GM12892 (cell line): Measurements from ENCODE around the gene VDAC1.
"Not testable (repeated sequence)": the region's sequence is repeated elsewhere in the genome, so short reads cannot be mapped to it uniquely, and the experiment has no call there.

ENCODE experiments used
- DNase-seq: peaks from one replicate; pipeline ENCODE4 v3.0.0; 2011; ENCODE audit not compliant: insufficient read length
- FAIRE-seq: peaks from 2 replicates; lab custom pipeline; 2011; peaks lifted over from hg19 to GRCh38; lab: Jason Lieb, UNC
- POLR2A ChIP-seq: IDR thresholded peaks from 2 replicates; pipeline ENCODE4 v1.6.1; 2011; ENCODE audit warnings: low read depth, low read length, control low read depth
- POLR2AphosphoS5 ChIP-seq: IDR thresholded peaks from 2 replicates; pipeline ENCODE4 v1.6.1; 2011; ENCODE audit warnings: low read depth, low read length, control low read depth
- TAF1 ChIP-seq: IDR thresholded peaks from 2 replicates; pipeline ENCODE4 v1.6.1; 2011; ENCODE audit warnings: low read depth, mild to moderate bottlenecking, control low read depth, low read length, borderline replicate concordance

Gene VDAC1

DNA sequence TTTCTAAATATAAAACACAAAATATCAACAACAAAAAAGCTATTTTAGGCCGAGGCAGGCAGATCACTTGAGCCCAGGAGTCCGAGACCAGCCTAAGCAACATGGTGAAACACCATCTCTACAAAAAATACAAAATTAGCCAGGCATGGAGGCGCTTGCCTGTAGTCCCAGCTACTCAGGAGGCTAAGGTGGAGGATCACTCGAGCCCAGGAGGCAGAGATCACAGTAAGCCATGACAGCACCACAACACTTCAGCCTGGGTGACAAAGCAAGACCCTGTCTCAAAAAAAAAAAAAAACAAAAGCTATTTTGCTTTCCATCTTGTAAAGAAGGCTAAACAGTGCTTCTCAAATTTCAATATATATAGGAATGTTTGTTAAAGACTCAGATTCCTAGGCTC is 47.7 kb downstream of the VDAC1 start:
- TF ChIP-seq POLR2AphosphoS5 (no peak), TAF1 (no peak), POLR2A (no peak)
- DNase-seq, result no peak
- FAIRE-seq, result peak; percentile 27

DNA sequence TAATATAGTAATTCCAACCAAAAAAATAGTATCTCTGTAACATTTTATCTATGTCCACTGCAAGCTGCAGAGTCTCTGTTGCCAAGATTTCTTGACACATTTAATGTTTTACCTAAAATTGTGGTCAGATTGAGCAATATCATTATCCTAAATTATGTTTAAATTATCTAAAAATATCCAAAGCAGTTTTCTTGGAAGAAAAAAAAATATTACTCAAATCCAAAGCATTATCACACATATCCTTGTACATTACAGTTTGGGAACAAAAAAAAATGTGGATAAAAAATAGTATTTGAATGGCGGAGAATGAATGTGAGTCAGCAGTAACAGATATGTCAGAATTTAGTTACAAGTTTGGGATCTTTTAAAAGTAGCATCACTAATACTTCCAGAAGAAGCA is 48.6 kb downstream of the VDAC1 start:
- DNase-seq, FAIRE-seq: not testable (repeated sequence)

DNA sequence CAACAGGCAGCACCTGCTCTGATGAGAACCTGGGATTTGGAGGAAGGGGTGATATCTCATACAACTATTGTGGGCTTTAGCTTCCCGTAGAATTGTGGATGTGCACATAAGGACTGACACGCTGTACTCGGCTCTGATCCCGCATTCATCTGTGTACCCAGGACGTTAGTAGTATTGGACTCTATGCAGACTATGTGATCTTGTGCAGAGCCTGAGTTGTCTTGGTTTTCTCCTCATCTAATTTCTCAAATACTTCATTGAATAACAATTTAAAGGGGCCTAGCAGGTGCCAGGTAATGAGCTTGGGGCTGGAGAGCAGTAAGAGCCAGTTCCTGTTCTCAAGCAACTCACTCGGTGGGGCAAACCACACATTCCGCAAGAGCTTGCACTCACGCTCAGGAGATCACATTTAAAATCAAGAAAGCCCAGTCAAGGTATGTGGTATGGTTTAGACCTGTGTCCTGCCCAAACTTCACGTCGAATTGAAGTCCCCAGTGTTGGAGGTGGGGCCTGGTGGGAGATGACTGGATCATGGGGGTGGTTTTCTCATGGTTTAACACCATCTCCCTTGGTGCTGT is 51.1 kb downstream of the VDAC1 start:
- TF ChIP-seq POLR2A (no peak), POLR2AphosphoS5 (no peak), TAF1 (no peak)
- no peak for FAIRE-seq

GRCh38 chr5:133952729-133953567 is 51.8 kb downstream of the VDAC1 start:
- TF ChIP-seq POLR2A (no peak), TAF1 (no peak), POLR2AphosphoS5 (no peak)
- FAIRE-seq, result no peak
- DNase-seq, result no peak

More for the DNA sequence above, 51.1 kb downstream of the VDAC1 start:
- no peak for DNase-seq

DNA sequence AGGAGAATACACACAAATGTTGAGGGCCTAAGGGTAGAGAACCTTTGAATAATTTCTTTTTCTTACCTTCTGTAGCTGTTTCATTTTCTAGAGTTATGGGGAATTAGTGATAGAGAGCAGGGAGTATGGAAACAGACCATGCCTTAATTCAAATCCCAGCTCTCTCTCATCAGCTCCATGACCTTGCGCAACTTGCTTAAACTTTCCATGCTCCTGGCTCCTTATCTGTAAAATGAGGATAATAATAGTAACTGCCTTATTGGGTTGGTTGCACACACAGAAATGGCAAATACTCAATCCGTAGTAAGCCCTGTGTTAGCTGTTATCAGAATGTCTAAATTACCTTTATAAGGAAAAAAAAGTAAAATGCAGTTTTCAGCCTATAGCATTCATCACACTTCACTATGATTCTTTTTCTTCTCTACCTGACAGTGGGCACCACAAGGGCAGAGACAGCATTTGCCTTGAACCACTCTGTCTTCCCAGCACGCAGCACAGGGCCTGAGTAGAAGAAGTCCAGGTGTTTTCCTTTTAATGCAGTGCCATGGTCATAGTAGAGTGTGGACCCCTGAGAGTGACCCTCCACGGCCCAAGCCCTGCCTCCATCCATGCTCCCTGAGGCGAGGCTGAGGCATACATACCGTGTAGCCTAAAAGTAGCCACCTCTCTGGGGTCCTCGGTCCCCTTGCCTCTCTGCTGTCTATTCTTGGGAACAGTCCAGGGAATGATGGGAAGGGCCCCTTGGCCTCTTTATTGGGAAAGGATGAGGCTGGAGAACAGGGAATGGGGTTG is 53.8 kb downstream of the VDAC1 start:
- DNase-seq (no peak), FAIRE-seq (no peak)
- TF ChIP-seq TAF1 (no peak), POLR2A (no peak), POLR2AphosphoS5 (no peak)

DNA sequence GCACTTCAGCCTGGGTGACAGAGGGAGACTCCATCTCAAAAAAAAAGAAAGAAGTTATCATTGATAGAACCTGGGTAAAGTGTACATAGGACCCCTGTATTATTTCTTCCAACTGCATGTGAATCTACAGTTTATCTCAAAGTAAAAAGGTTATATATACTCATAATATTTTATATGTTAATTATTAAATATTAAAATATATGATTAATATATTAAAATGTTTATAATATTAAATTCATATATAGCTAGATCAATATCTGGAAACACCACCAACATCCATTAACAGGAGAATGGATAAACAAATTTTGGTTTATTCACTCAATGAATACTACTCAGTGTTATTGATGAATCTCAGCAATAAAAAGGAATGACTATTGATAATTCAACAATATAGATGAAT is 56.1 kb downstream of the VDAC1 start:
- FAIRE-seq (no peak), DNase-seq (no peak)
- TF ChIP-seq POLR2AphosphoS5 (no peak), POLR2A (no peak), TAF1 (no peak)

- DNase-seq, result no peak
- TF ChIP-seq POLR2AphosphoS5 (no peak), TAF1 (no peak), POLR2A (no peak)
- FAIRE-seq, result no peak
These were observed 57.3 kb downstream of the VDAC1 start for GRCh38 chr5:133947431-133947841.

DNA sequence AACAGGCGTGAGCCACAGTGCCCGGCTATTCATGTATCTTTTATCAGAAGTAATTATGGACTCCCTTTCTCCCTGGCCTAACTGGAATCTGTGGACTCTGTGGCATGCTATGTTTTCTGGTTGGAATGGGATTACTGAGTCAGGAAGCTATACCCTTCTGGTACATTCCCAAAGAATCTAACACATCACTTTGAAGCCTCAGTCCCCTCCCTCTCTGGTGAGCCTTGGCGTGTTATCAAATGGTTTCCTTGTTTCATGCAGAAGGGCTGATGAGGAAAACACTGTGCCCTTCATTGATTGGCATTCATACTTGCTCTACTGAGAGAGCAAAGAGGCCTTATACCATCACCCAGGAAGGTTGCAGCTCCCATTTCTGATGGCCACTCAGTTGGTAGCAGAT is 59.2 kb downstream of the VDAC1 start:
- FAIRE-seq, result no peak

GRCh38 chr5:133944263-133945185 is 60.3 kb downstream of the VDAC1 start:
- FAIRE-seq, result peak; percentile 89
- no peak for DNase-seq
- TF ChIP-seq POLR2AphosphoS5 (no peak), POLR2A (no peak), TAF1 (no peak)

More for the DNA sequence above, 59.2 kb downstream of the VDAC1 start:
- TF ChIP-seq TAF1 (no peak), POLR2A (no peak), POLR2AphosphoS5 (no peak)
- no peak for DNase-seq

- DNase-seq, result no peak
- no peak for TF ChIP-seq POLR2AphosphoS5
- no peak for FAIRE-seq
These were observed 61.3 kb downstream of the VDAC1 start for GRCh38 chr5:133943475-133943817.

DNA sequence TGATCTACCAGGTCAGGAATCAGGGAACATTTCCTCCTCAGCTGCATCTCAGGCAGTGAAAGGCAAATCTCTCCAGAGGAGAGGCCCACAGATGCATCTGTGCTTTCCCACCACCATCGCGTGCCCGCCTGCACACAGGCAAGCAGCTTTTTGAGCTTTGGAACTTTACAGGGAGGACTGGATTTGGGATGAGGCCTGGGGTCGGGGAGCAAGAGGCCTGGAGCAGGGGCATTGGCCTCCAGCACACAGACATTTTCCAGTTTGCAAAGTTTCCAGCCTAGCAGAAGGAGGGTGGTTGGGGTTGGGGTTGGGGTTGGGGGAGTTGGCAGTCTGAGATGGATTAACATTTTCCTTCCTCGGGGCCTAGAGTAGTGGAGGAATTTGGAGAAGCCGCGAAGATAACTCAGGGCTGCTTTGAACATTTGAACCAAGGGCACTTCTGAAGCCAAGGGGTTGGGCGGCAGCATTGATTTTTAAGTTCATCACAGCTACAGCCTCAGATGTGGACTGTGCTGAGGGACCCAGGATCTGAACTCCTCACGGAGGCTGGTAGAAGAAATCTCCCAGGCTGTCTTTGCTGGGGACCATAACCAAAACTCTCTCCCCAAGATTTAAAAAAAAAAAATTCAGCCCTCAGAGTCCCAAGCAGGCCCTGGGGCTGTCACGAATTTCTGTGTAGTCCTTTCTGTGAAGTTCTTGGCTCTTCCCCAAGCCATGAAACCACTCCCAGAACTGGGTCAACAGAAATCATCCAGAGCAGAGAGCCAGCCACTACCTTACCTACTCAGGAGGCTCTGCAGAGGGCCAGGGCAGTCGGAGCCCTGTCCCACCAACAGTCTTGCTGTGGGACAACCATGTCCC is 61.9 kb downstream of the VDAC1 start:
- DNase-seq, result no peak
- FAIRE-seq, result no peak
- TF ChIP-seq POLR2A (no peak), POLR2AphosphoS5 (no peak), TAF1 (no peak)
